ENCODE results near the gene RAB5A. TPM values are rescaled to one million over a fixed set of nuclear protein-coding genes. Genes with fewer than 3 reads are reported as not detected.
"Not testable (repeated sequence)": the region's sequence is repeated elsewhere in the genome, so short reads cannot be mapped to it uniquely, and the experiment has no call there.

Gene RAB5A
- polyA plus RNA-seq, 10 donors = 35.0 to 49.9 (median 43.0) TPM

DNA sequence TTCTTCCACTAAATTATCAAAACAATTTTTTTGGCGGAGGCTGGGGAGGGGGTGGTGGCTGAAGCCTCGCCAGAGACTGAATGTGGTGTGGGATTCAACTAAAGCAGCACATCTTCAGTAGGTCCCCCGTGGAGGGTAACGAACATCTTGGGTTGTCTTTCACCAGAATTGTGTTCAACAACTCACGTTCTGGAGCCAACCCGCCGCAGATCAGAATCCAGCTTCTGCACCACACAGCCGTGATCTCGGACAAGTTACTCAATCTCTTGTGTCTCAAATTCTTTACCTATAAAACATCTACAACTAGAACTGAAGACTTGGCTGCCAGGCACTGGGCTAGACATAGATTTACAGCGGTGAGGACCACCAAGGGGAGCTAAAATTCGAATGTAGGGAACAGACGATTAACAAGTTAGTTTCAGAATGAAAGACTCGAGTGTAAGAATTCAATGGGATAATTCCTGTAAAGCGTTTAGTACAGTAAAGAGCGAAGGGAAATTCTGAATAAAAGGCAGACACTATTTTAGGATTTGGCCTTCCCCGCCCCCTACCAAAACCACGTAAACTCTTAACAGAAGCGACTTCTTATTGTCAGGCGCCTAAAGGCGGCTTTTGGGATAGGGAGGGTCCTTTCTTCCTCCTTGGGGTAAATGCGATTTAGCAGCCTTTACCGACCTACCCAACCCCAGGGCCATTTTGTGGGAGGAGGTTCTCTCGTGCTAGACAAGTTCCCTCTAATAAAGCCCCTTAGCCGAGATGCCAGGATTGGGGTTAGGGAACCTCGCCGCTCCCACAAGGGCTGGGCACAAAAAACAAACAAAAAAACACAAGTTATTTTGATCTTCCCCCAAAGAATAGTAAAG, 697 bp upstream of the RAB5A start:
- peak in 1 of 3 donors; percentile 9 for DNase-seq

DNA sequence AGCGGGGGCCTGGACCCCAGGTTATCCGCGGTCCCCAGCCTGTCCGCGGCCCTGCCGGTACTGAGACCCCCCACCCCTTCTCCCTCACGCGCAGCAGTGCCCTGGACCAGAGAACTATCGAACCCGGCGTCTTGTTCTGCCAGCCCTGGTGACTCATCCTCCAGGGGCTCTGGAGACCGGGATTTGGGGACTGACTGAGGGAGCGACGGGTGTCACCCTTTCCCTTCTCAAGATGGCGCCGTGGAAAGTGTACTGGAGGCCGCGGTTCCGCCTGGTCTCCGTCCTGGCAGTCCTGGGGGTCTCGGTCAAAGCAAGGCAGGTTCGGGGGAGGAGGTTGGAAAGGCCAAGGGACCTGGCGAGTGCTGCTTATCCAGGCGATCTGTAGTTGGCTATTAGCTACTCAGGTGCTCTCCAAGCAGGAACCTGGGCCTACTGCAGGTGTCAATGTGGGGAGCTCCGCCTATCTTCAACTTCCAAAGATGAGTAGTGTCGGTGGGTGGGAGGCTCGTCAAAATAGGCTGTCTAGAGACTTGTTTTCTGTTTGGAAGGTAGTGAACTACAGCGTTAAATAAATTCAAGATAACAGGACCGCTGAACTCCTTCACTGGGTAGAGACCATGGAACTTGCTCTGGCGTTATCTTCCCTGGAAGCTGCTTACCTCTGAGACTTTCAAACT, 790 bp downstream of the RAB5A start:
- peak; percentile 27 to 87 (median 56) for DNase-seq

DNA sequence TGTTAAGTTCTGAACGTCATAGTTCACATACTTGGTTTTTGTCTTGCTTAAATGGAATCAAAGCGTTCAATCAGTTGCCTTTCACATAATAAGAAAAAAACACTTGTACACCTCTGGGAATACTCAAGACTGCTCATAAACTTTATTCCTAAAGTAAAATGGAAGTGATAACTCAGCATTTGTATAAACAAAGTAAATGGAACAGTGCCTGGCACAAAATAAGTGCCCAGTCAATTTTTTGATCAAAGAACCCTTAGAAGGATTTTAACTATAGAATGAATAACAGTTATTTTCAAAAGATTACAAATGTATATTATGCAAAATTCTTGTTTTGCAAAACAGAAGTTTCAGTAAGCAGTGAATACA, 1.3 kb downstream of the RAB5A start:
- no peak for DNase-seq

DNA sequence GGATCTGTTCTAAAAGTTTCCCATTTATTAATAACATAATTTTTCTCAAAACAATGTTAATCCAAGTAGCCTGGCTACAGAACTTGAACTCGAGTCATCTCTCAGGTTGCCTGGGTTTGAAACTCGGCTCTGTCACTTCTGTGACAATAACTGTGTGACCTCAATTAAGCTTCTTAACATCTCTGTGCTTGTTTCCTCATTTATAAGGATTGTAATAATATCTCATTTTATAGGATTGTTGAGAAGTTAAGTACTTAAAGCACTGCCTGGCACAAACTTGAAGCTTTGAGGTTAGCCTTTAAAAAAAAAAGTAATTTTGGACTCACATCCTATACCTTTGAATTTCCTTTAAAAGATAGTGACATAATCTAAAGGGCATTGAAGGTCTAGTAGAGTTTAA, 3.4 kb downstream of the RAB5A start:
- DNase-seq = no peak

DNA sequence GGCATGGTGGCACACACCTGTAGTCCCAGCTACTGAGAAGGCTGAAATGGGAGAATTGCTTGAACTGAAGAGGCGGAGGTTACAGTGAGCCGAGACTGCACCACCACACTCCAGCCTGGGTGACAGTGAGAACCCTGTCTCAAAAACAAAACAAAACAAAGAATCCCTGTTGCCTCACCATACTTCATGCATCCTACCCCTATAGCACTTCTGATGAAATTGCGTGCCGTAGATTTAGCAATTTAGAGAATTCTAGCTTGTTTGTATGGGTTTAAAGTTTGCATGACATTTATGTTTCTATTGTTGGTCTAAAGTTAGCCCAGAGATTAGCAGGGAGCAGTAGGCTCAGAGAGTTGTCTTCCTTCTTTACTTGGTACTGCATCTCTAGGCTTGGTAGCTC, 7.8 kb downstream of the RAB5A start:
- DNase-seq = no peak

DNA sequence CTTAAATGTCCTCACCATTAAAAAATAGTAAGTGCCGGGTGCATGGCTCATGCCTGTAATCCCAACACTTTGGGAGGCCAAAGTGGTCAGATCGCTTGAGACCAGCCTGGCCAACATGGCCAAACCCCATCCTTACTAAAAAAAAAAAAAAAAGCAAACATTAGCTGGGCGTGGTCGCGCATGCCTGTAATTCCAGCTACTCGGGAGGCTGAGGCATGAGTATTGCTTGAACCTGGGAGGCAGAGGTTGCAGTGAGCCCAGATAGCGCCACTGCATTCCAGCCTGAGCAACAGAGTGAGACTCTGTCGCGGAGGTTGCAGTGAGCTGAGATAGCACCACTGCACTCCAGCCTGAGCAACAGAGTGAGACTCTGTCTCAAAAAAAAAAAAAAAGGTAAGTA, 10.5 kb downstream of the RAB5A start:
- DNase-seq = not testable (repeated sequence)

DNA sequence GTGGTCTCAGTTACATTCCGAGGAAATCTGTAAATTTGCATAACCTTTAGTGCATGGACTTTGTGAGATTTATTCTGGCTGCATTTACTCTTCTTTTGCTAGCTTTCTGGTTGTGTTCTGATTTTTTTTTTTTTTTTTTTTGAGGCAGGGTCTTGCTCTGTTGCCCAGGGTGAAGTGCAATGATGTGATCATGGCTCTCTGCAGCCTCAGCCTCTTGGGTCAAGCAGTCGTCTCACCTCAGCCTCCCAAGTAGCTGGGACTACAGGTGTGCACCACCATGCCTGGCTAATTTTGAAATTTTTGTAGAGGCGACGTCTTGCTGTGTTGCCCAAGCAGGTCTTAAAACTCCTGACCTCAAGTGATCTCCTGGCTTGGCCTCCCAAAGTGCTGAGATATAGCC, 12.6 kb downstream of the RAB5A start:
- no peak for DNase-seq

DNA sequence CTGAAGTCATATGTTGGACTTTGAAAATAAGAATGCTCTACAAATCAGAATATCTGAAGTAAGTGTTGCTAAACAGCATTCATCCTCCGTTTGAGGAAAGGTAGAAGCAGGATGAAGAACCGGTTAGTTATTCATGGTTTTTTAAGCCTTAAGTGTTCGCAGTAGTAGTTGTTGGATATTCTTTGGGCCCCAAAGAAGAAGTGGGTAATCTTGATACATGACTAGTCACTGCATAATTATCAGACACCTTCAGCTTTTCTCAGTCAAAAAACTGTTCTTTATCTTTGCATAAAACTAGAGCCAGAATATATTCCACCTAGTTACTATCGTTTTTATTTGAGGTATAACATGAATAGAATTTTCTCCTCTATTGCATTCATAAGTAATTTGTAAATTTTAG, 13.8 kb downstream of the RAB5A start:
- DNase-seq = no peak

DNA sequence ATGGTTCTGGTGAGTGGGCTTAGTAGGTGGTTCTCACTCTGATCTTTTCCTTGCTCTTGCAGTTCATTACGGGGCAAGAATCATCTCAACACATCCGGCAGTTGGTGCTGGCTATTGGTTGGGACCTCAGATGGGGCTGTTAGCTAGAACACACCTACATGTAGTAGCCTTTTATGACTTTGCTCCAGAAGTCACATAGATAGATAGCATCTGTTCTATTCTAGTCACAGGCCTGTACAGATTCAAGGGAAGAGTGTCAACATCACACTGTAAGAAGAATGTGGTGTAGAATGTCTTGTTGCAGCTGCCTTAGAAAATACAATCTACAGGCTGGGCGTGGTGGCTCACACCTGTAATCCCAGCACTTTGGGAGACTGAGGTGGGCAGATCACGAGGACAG, 15.1 kb downstream of the RAB5A start:
- DNase-seq = no peak

DNA sequence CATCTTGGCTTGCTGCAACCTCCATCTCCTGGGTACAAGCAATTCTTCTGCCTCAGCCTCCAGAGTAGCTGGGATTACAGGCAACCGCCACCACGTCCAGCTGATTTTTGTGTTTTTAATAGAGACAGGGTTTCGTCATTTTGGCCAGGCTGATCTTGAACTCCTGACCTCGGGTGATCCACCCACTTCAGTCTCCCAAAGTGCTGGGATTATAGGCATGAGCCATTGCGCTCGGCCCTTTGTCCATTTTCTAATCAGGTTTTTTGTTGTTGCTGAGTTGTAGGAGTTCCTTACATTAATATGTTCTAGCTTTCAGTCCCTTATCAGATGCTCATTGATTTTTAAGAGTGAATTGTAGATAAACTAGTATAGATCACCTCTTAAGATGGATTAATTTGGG, 20.3 kb downstream of the RAB5A start:
- no peak for DNase-seq

DNA sequence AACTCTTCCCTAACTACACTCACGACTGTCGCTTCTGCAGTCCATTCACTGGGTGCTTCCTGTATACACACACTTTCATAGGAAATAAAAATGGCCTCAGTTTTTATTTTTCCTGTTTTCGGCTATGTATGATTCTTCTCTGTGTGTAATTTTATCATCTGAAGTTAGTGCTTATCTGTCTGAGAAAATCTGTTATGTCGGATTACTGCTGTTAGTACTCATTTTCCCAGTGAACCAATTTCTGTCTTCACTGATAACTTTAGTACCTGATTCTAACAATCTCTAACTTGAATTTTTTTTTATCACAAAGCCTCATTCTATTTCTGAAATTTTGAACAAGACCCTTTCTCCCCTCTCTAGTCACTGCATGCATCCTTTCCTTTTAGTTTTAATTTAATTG, 20.9 kb downstream of the RAB5A start:
- no peak for DNase-seq

DNA sequence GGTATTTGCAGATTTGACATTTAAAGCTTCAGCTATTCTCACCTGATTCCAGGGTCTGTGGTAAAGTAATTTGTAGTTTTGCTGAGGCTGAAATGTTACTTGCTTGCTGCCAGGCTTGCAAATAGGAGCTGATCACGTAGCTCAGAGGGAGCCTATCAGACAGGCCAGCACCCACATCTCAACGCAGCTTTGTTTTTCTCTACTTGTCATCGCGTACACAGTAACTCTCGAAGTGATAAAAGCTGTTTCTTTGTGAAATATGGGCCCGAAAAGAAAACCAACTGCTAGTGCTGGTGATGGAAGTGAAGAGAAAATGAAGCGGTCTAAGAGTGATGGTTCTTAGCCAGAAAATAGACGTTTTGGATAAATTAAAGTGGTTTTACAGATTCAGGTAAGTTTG, 23.4 kb downstream of the RAB5A start:
- no peak for DNase-seq

DNA sequence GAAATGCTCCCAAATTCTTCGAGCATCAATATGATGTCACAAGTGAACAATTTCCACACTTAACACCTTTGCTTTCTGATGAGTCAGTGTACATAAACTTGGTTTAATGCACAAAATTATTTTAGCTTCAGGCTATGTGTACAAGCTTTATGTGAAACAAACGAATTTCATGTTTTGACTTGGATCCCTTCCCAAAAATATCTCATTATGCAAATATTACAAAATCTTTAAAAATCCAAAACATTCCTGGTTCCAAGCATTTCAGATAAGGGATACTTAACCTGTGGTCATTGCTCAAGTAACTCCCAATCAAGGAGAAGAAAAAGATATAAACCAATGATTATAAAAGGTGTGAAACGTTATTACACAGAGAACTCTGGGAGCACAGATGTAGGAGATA, 25.2 kb downstream of the RAB5A start:
- DNase-seq = peak in 1 of 3 donors; percentile 6

DNA sequence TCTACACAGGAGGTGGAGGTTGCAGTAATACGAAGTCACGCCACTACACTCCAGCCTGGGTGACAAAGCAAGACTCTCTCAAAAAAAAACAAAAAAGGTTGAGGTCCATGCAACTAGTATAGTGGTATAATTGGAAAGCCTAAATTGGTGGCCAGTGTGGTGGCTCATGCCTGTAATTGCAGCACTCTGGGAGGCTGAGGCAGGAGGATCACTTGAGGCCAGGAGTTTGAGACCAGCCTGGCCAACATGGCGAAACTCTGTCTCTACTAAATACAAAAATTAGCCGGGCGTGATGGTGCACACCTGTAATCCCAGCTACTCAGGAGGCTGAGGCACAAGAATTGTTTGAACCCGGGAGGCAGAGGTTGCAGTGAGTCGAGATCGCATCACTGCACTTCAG, 42.0 kb downstream of the RAB5A start:
- not testable (repeated sequence) for DNase-seq

DNA sequence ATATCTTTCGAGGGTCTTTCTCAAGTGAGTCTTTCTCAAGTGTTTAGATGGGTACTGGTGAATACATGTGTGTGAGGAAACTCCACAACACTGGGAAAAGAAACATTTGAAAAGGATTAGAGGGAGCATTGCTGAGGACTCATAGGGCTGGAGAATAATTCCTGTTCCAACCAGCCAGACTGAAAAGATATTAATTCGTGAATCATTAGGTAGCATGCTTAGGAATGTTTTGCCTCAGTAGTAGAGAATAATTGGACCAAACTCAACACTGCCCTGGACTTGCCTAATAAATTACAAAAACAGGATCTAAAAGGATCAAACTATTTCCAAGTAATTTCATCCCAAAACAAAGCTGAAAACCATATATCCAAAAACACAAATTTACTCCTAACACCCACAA, 47.9 kb downstream of the RAB5A start:
- peak in 2 of 3 donors; percentile 29 to 39 for DNase-seq

DNA sequence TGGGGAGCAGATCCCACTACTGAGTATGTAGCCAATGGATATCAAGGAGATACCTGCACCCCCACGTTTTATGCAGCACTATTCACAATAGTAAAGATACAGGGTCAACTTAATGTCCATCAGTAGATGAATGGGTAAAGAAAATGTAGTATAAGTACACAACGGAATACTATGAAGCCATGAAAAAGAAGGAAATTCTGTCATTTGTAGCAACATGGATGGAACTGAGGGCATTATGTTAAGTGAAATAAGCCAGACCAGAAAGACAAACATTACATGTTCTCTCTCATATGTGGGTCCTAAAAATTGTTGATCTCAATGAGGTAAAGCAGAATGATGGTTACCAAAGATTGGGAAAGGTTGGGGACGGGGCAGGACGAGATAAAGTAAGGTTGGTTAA, 50.6 kb downstream of the RAB5A start:
- DNase-seq = no peak

DNA sequence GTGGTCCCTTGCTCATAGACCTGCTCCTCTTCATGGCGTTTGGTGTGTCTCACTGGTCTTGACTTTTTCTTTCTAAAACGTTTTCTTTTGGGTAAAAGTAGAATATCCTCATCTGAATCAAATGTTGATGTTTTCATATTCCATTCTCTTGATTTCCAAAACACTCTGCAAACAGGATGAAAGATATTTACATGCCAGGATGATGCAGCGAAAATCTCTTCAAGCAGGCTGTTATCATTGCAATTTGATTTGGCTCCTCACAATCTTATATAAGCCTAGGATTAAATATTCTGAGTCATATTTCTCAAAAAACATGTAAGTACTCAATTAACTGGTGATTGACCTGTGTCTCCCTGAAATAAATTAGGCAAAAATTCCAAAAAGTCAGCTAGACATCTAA, 55.0 kb downstream of the RAB5A start:
- DNase-seq = no peak

DNA sequence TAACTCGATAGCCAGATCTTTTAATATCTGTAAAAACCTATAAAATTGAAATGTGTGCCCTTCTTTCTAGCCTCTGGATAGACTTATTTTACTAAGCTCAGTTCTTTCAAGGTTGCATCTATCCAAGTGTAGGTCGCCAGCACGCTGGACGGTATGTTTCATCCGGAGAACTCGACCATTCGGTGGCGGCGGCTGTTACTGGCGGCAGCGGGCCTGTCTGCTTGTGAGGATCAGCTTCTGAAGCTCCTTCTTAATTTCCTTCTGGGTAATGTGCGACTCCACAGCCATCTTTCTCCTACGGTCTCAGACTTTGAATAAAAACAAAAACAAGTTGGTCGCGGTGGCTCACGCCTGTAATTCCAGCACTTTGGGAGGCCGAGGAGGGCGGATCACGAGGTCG, 61.1 kb downstream of the RAB5A start:
- DNase-seq = no peak

DNA sequence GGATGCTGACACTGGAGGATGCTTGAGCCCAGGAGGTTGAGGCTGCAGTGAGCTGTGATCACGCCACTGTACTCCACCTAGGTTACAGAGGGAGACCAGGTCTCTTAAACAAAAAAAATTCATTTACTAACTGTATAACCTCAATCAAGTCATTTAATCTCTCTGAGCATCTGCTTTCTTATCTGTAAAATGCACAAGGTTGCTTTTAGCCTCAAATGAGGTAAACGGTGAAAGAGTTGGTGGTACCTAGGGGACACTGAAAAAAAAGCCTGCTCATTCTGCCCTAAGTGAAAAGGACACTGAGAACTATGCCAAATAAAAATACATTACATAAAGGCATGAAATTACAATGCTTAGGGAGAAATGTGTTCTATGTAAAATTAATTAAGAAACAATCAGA, 61.7 kb downstream of the RAB5A start:
- no peak for DNase-seq

DNA sequence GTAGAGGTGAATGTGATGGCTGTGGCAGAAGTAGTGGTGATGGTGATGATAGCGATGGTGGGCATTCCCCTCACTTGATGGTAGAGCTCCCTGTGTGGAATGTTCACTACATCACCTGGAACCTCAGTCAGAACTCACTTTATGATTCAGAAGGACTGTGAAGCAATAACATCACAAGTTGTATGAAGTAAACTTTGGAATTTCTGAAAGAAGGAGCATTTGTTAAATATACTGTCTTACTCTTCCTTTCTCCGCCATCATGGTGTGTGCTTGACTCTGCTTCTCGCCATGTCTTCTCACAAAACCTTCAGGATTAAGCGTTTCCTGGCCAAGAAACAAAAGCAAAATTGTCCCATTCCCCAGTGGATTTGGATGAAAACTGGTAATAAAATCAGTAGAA, 65.3 kb downstream of the RAB5A start, which contains the start of gene PP2D1:
Gene PP2D1, minus strand, starts transcription at position 101 of the 400 bp plus-strand sequence. CDS start 192 bp downstream, outside the sequence.
- no peak for DNase-seq

DNA sequence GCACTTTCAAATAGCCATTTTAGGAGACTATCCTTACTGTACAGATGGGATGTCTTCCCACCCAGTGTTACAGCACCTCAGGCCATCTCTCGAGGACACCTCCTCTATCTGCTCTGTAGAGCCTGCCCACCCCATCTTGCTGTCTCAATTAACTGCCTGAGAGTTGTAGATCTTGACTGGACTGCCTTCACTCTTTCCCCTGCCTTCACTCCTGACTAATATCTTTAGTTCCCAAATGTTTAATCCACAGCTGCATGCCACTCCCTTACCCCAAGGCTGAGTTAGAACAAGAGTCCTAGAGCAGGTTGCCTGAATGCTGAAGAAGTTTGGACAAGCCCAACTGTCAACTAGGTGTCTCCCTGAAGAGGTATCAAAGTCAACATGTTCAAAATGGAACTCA, 66.5 kb downstream of the RAB5A start:
- DNase-seq = no peak

DNA sequence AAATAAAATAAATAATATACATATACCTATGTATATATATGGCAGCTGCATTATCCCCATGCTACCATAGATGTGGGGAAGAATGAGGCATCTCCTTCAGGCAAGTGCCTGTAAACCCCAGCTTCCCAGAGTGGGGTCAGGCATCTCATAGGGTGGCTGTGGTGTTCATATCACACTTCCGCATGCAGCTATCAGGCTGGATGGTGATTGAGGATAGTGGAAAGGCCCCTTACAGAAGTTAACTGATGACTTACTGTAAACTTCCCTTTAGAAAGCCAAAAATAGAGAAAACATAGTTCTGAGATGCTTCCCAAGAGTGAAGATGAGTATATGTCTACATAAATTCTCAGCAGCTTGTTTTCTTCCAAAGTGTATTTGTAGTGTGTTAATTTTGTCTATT, 68.6 kb downstream of the RAB5A start:
- DNase-seq = no peak

DNA sequence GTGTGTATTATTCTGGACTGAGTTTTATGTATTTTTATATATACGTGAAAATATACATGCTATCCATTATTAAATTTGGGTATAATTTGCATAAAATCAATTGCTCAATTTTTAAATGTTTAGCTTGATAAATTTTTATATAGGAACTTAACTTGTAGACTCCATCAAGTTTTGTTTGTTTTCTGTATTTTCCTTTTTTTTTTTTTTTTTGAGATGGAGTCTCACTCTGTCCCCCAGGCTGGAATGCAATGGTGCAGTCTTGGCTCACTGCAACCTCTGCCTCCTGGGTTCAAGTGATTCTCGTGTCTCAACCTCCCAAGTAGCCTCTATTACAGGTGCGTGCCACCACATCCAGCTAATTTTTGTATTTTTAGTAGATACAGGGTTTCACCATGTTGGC, 69.2 kb downstream of the RAB5A start:
- DNase-seq = not testable (repeated sequence)
